ENCODE data around the gene OR5AU1.

OR5AU1 gene

DNA sequence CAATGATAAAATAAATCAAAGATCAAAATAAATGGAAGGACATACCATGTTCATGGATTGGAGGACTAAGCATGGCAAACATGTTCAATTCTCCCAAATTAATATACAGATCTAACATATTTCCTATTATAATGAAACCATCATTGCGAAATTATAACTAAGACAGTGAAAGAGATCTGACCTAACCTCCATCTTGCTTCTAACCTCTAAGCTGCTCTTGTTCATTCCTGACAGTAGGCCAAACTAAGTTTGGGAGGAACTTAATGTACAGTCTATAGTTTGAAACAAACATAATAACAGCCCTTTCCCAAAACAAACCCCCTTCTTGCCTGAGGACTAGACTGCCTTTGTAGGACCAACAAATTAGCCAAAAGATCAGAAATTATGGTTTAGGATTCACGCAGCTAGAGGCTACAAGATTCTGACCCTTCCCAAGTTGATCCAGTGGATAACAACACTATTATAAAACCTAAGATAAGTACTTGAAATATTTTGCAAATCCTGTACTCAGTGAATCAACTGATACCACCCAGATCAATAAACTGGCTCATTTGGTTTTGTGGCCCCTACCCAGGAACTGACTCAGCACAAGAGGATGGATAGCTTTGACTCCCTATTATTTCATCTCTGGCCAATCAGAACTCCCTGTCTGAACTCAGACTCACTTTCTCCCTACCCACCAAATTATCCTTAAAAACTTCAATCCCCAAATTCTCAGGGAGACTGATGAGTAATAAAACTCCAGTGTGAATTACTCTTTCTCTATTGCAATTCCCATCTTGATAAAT, 41.7 kb upstream of the OR5AU1 start:
- Histone ChIP-seq H3K27ac (ENCODE audit: insufficient read depth, low read depth, low read length, poor library complexity, severe bottlenecking) (no peak overlapping the region), H3K4me1 (ENCODE audit: control insufficient read depth, insufficient read depth, low read length) (no peaks in the 10 kb centered on the region), H3K36me3 (ENCODE audit: control insufficient read depth, insufficient read depth, low read length) (no peaks in the 10 kb centered on the region), H3K9me3 (ENCODE audit: control insufficient read depth, low read length) (peaks cover 2% of the 10 kb centered on the region), H3K27me3 (ENCODE audit: control insufficient read depth, insufficient read depth, low read length, poor library complexity, severe bottlenecking) (no peaks in the 10 kb centered on the region), H3K4me3 (ENCODE audit: insufficient read depth, low read depth, low read length) (no peak overlapping the region)
- WGBS, 2 experiments: 96 to 98% methylated on average over 2 of the region's 2 CpGs

DNA sequence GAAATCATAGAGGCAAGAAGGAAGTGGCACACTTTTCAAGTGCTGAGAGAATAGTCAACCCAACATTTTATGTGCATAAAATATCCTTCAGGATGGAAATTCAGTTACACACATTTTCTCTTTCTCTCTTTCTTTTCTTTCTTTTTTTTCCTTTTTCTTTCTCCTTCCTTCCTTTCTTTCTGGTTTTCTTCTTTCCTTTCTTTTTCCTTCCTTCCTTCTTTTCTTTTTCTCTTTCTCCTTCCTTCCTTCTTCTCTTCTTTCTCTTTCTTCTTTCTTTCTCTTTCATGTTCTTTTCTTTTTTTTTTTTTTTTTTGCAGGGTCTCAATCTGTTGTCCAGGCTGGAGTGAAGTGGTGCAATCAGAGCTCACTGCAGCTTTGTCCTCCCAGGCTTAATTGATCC, 38.7 kb upstream of the OR5AU1 start:
- no peak overlapping the region for H3K27ac ChIP-seq (ENCODE audit: insufficient read depth, low read depth, low read length, poor library complexity, severe bottlenecking)

DNA sequence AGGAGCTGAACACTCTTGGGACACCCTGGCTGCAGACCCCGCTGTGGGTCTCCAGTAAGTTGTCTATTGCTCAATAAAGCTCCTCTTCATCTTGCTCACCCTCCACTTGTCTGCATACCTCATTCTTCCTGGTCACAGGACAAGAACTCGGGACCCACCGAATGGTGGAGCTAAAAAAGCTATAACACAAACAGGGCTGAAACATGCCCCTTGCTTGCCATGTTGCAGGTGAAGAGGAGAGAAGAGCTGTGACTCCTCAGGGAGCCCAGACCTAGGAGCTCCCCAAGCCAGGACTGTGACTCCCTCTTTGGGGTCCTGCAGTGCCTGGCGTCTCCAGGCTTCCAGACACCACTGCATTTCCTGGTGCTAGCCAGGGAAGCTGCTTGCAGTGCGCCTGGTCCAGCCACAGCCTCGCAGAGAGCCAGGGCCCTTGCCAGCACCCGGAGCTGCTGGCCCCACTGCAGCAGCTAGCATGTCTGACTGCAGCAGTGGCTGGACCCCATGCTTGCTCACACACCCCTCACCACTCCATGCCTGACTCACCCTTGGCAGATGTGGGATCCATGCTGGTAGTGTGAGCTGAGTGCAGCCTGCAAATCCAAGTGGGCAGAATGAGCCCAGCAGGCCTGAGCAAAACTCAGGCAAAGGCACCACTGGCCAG, 37.1 kb upstream of the OR5AU1 start:
- Histone ChIP-seq H3K27me3 (ENCODE audit: control insufficient read depth, insufficient read depth, low read length, poor library complexity, severe bottlenecking) (no peaks in the 10 kb centered on the region), H3K36me3 (ENCODE audit: control insufficient read depth, insufficient read depth, low read length) (no peaks in the 10 kb centered on the region), H3K27ac (ENCODE audit: insufficient read depth, low read depth, low read length, poor library complexity, severe bottlenecking) (no peak overlapping the region), H3K4me1 (ENCODE audit: control insufficient read depth, insufficient read depth, low read length) (peaks cover 8% of the 10 kb centered on the region), H3K9me3 (ENCODE audit: control insufficient read depth, low read length) (peaks cover 2% of the 10 kb centered on the region), H3K4me3 (ENCODE audit: insufficient read depth, low read depth, low read length) (no peak overlapping the region)
- WGBS, 2 experiments: 92 to 93% methylated on average over 7 of the region's 7 CpGs

More for the DNA sequence above, 38.7 kb upstream of the OR5AU1 start:
- no peaks in the 10 kb centered on the region for H3K27me3 ChIP-seq (ENCODE audit: control insufficient read depth, insufficient read depth, low read length, poor library complexity, severe bottlenecking)
- H3K4me3 ChIP-seq (ENCODE audit: insufficient read depth, low read depth, low read length): no peak overlapping the region
- no peaks in the 10 kb centered on the region for H3K36me3 ChIP-seq (ENCODE audit: control insufficient read depth, insufficient read depth, low read length)
- peaks cover 8% of the 10 kb centered on the region for H3K4me1 ChIP-seq (ENCODE audit: control insufficient read depth, insufficient read depth, low read length)
- peaks cover 2% of the 10 kb centered on the region for H3K9me3 ChIP-seq (ENCODE audit: control insufficient read depth, low read length)

DNA sequence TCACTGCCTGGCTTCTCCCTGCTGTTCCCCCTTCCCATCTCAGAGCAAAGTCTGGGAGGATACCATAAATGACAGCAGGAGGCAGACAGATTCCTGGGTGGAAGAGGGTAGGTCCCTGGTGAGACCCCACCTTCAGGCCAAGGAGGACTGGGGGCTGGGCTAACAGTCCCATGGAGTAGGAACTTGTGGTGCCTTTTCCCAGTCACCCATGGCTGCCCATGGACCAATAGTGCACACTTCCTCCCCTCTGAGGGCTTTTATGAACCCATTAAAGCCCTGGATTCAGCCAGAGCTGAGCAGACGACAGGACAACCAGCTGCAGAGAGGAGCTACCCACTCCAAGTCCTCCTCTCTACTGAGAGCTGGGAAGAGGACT, 36.6 kb upstream of the OR5AU1 start:
- H3K9me3 ChIP-seq (ENCODE audit: control insufficient read depth, low read length): peaks cover 2% of the 10 kb centered on the region
- H3K4me3 ChIP-seq (ENCODE audit: insufficient read depth, low read depth, low read length): no peak overlapping the region
- H3K4me1 ChIP-seq (ENCODE audit: control insufficient read depth, insufficient read depth, low read length): peaks cover 8% of the 10 kb centered on the region
- no peaks in the 10 kb centered on the region for H3K36me3 ChIP-seq (ENCODE audit: control insufficient read depth, insufficient read depth, low read length)
- H3K27me3 ChIP-seq (ENCODE audit: control insufficient read depth, insufficient read depth, low read length, poor library complexity, severe bottlenecking): no peaks in the 10 kb centered on the region
- no peak overlapping the region for H3K27ac ChIP-seq (ENCODE audit: insufficient read depth, low read depth, low read length, poor library complexity, severe bottlenecking)
- WGBS, 2 experiments: 67 to 97% methylated on average over 1 of the region's 1 CpG

DNA sequence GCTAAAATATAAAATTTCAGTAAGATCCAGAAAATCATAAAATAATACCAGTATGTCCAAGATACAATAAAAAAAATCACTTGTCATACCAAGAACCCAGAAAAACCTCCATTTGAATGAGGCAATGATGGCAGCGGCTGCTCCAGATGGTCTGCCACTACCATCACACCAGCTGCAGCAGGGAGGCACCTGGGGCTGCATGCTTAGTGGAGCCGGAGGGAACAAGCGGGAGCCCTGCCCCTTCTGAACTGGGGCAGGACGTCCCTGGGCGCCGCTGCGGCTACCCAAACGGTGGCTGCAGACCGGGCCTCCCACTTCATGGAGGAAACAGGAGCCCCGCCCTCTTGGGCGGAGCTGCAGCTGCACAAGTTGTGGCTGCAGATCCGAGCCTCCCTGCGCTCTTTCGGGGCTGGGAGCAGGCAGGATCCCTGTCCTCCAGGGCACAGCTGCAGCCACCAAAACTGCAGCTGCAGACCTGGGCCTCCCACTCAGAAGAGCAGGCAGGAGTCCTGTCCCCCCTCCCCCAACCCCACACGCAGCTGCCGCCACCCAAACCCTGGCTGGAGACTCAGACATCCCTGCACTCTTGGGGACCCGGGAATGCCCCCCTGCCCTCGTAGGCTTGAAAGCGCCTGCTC, 36.1 kb upstream of the OR5AU1 start:
- 34% methylated on average over 19 of the region's 19 CpGs for WGBS, 2 experiments
- Histone ChIP-seq H3K4me3 (ENCODE audit: insufficient read depth, low read depth, low read length) (no peak overlapping the region), H3K9me3 (ENCODE audit: control insufficient read depth, low read length) (no peaks in the 10 kb centered on the region), H3K27ac (ENCODE audit: insufficient read depth, low read depth, low read length, poor library complexity, severe bottlenecking) (no peak overlapping the region), H3K27me3 (ENCODE audit: control insufficient read depth, insufficient read depth, low read length, poor library complexity, severe bottlenecking) (no peaks in the 10 kb centered on the region), H3K36me3 (ENCODE audit: control insufficient read depth, insufficient read depth, low read length) (no peaks in the 10 kb centered on the region), H3K4me1 (ENCODE audit: control insufficient read depth, insufficient read depth, low read length) (peaks cover 8% of the 10 kb centered on the region)

DNA sequence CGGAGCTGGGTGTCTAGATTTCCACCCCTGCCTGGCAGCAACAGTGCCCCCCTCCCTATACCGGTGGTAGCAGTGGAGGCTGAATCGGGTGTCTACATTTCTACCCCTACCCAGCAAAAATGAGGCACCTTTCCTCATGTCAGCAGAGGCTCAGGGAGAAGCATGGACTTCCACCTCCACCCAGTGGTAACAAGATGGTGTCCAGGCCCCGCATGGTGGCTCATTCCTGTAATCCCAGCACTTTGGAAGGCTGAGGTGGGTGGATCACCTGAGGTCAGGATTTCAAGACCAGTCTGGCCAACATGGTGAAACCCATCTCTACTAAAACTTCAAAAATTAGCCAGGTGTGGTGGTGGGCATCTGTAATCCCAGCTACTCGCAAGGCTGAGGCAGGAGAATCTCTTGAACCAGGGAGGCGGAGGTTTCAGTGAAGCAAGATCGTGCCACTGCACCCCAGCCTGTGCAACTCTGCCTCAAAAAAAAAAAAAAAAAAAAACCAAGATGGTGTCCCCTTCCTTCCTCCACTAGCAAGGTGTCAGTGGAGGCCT, 35.5 kb upstream of the OR5AU1 start:
- Histone ChIP-seq H3K27me3 (ENCODE audit: control insufficient read depth, insufficient read depth, low read length, poor library complexity, severe bottlenecking) (no peaks in the 10 kb centered on the region), H3K36me3 (ENCODE audit: control insufficient read depth, insufficient read depth, low read length) (no peaks in the 10 kb centered on the region), H3K4me1 (ENCODE audit: control insufficient read depth, insufficient read depth, low read length) (peaks cover 8% of the 10 kb centered on the region), H3K27ac (ENCODE audit: insufficient read depth, low read depth, low read length, poor library complexity, severe bottlenecking) (no peak overlapping the region), H3K9me3 (ENCODE audit: control insufficient read depth, low read length) (no peaks in the 10 kb centered on the region), H3K4me3 (ENCODE audit: insufficient read depth, low read depth, low read length) (no peak overlapping the region)
- WGBS, 2 experiments: 83 to 88% methylated on average over 7 of the region's 7 CpGs

DNA sequence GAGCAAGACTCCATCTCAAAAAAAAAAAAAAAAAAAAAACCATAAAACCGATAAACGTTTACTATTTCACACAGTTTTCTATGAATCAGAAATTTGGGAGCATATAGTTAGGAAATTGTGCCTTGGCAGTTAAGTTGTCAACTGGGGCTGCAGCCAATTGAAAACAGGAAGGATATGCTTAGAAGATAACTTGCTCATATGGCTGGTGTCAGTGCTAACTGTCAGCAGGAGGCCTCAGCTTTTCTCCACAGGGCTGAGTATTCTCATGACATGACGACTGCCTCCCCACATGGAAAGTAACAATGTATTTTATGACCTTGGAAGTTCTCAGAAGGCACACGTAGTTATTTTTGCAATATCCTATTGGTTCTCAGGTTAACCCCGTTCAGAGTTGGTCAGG, 29.6 kb upstream of the OR5AU1 start:
- Histone ChIP-seq H3K4me3 (ENCODE audit: insufficient read depth, low read depth, low read length) (no peak overlapping the region), H3K36me3 (ENCODE audit: control insufficient read depth, insufficient read depth, low read length) (no peaks in the 10 kb centered on the region), H3K27ac (ENCODE audit: insufficient read depth, low read depth, low read length, poor library complexity, severe bottlenecking) (no peak overlapping the region), H3K4me1 (ENCODE audit: control insufficient read depth, insufficient read depth, low read length) (no peaks in the 10 kb centered on the region), H3K9me3 (ENCODE audit: control insufficient read depth, low read length) (no peaks in the 10 kb centered on the region), H3K27me3 (ENCODE audit: control insufficient read depth, insufficient read depth, low read length, poor library complexity, severe bottlenecking) (no peaks in the 10 kb centered on the region)
- 63 to 73% methylated on average over 3 to 4 of the region's 5 CpGs for WGBS, 2 experiments

DNA sequence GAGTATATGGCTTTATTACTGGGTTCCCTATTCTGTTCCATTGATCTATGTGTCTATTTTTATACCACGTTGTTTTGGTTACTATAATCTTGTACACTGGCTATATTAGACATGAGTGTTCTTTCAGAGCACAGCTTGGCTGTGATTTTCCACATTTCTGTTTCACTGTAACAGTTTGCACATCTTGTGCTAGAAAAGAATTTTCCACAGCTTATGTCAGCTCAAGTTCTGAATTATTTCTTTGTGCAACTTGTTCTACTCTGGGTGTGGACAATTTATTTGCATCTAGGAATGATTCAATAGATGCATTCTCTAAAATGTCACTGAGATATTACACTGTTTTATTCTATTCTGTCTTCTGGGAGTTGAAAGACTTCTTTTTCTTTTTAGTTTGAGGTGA, 28.4 kb upstream of the OR5AU1 start:
- Histone ChIP-seq H3K4me3 (ENCODE audit: insufficient read depth, low read depth, low read length) (no peak overlapping the region), H3K36me3 (ENCODE audit: control insufficient read depth, insufficient read depth, low read length) (no peaks in the 10 kb centered on the region), H3K4me1 (ENCODE audit: control insufficient read depth, insufficient read depth, low read length) (no peaks in the 10 kb centered on the region), H3K9me3 (ENCODE audit: control insufficient read depth, low read length) (no peaks in the 10 kb centered on the region), H3K27me3 (ENCODE audit: control insufficient read depth, insufficient read depth, low read length, poor library complexity, severe bottlenecking) (no peaks in the 10 kb centered on the region), H3K27ac (ENCODE audit: insufficient read depth, low read depth, low read length, poor library complexity, severe bottlenecking) (no peak overlapping the region)
- WGBS, 2 experiments: 91 to 93% methylated on average over 1 of the region's 1 CpG

DNA sequence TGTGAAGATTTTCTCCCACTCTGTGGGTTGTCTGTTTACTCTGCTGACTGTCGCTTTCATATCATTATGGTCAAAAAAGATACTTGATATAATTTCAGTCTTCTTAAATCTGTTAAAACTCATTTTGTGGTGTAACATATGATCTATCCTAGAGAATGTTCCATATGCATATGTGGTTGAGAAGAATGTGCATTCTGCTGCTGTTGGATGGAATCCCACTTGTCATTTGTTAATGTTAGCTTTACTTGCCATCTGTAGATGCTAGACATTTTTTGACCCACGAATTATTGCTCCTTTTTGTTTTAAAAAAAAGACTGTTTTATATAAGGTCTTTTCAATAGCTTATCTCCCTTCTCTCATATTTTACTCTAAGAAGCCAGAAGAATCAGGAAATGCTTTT, 26.3 kb upstream of the OR5AU1 start:
- no peaks in the 10 kb centered on the region for H3K27me3 ChIP-seq (ENCODE audit: control insufficient read depth, insufficient read depth, low read length, poor library complexity, severe bottlenecking)
- 67% methylated on average over 1 of the region's 2 CpGs; no CpG with 5 or more reads in 1 of the 2 experiments for WGBS, 2 experiments
- no peaks in the 10 kb centered on the region for H3K4me1 ChIP-seq (ENCODE audit: control insufficient read depth, insufficient read depth, low read length)

DNA sequence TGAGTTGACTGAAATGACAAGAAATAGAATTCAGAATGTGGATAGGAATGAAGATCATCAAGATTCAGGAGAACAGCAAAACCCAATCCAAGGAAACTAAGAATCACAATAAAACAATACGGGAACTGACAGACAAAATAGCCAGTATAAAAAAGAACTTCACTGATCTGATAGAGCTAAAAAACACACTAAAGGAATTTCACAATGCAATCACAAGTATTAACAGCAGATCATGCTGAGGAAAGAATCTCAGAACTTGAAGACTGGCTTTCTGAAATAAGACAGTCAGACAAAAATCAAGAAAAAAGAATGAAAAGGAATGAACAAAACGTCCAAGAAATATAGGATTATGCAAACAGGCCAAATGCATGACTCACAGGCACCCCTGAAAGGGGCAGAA, 15.3 kb upstream of the OR5AU1 start:
- Histone ChIP-seq H3K27ac (ENCODE audit: insufficient read depth, low read depth, low read length, poor library complexity, severe bottlenecking) (no peak overlapping the region), H3K9me3 (ENCODE audit: control insufficient read depth, low read length) (no peaks in the 10 kb centered on the region), H3K27me3 (ENCODE audit: control insufficient read depth, insufficient read depth, low read length, poor library complexity, severe bottlenecking) (no peaks in the 10 kb centered on the region), H3K36me3 (ENCODE audit: control insufficient read depth, insufficient read depth, low read length) (no peaks in the 10 kb centered on the region), H3K4me3 (ENCODE audit: insufficient read depth, low read depth, low read length) (no peak overlapping the region), H3K4me1 (ENCODE audit: control insufficient read depth, insufficient read depth, low read length) (no peaks in the 10 kb centered on the region)
- WGBS, 2 experiments: 75 to 77% methylated on average over 2 of the region's 2 CpGs

More for the DNA sequence above, 26.3 kb upstream of the OR5AU1 start:
- Histone ChIP-seq H3K4me3 (ENCODE audit: insufficient read depth, low read depth, low read length) (no peak overlapping the region), H3K9me3 (ENCODE audit: control insufficient read depth, low read length) (no peaks in the 10 kb centered on the region), H3K36me3 (ENCODE audit: control insufficient read depth, insufficient read depth, low read length) (no peaks in the 10 kb centered on the region), H3K27ac (ENCODE audit: insufficient read depth, low read depth, low read length, poor library complexity, severe bottlenecking) (no peak overlapping the region)

Data from ectodermal cell (in vitro differentiated cells).